A549 (cell line): ENCODE measurements around the gene KLHL29. TPM values are rescaled to one million over a fixed set of nuclear protein-coding genes. Genes with fewer than 3 reads are reported as not detected.

ENCODE experiments used
- ATAC-seq, 2 experiments: fragments of 200-7000 bp in 1 of 2; fragments of >200 bp in 1 of 2; cut with Nextera tagmentation in 1 of 2; cut with Tn5 transposase in 1 of 2; 3 replicates each; pipeline versions ENCODE4 v1.8.0 to v1.9.1; 2018 to 2020; ENCODE audit warnings: mild to moderate bottlenecking in 1 of 2, moderate library complexity in 1 of 2
- CTCF ChIA-PET: fragments of 300-600 bp; sonication (Branson Sonifier 250); formaldehyde crosslinking; extraction: SDS; loops from one replicate; lab custom pipeline; 2021; ENCODE audit warnings: antibody characterized with exemption, inconsistent platforms; lab: Yijun Ruan, JAX
- POLR2A ChIA-PET: fragments of 350-600 bp; formaldehyde crosslinking; extraction: SDS; loops from one replicate; lab custom pipeline; 2021; ENCODE audit warnings: antibody characterized with exemption, inconsistent platforms; lab: Yijun Ruan, JAX
- DNase-seq, 2 experiments: peaks; one replicate each; pipeline versions ENCODE4 v3.0.0 to v3.0.0-alpha.2; 2011 to 2016; ENCODE audit warnings: low read depth in 1 of 2, low spot score in 1 of 2
- FAIRE-seq: peaks from 2 replicates; lab custom pipeline; 2011; peaks lifted over from hg19 to GRCh38; lab: Jason Lieb, UNC
- H3K27ac ChIP-seq, 2 experiments: fragments of >200 bp; sonication (Bioruptor Twin); formaldehyde crosslinking; 3 replicates each; pipeline ENCODE4 v1.5.1; 2016 to 2017
- H3K4me1 ChIP-seq: fragments of >200 bp; sonication (Bioruptor Twin); formaldehyde crosslinking; 3 replicates; pipeline ENCODE4 v1.6.1; 2016
- H3K4me2 ChIP-seq: fragments of >200 bp; sonication (Bioruptor Twin); formaldehyde crosslinking; 3 replicates; pipeline ENCODE4 v1.6.1; 2016
- H3K4me3 ChIP-seq: fragments of >200 bp; sonication (Bioruptor Twin); formaldehyde crosslinking; 3 replicates; pipeline ENCODE4 v1.5.1; 2016
- H3K9me3 ChIP-seq: fragments of >200 bp; sonication (Bioruptor Twin); formaldehyde crosslinking; 3 replicates; pipeline ENCODE4 v1.6.1; 2016
- BHLHE40 ChIP-seq: IDR thresholded peaks from 2 replicates; pipeline ENCODE4 v1.6.1; 2012; ENCODE audit warnings: low read depth, low read length, inconsistent platforms
- CBX8 ChIP-seq: fragments of 200-600 bp; sonication (generic); IDR thresholded peaks from 2 replicates; pipeline ENCODE4 v1.6.1; 2016
- CHD2 ChIP-seq: fragments of 150-350 bp; IDR thresholded peaks from 2 replicates; pipeline ENCODE4 v1.6.1; 2014; ENCODE audit warnings: low read length; ENCODE audit not compliant: partially characterized antibody
- EHMT2 ChIP-seq: fragments of 200-600 bp; sonication (generic); IDR thresholded peaks from 2 replicates; pipeline ENCODE4 v1.6.1; 2016; ENCODE audit warnings: antibody characterized with exemption, low read depth, mild to moderate bottlenecking, moderate library complexity
- ELK1 ChIP-seq: fragments of 150-350 bp; IDR thresholded peaks from 2 replicates; pipeline ENCODE4 v1.6.1; 2014; ENCODE audit warnings: low read depth, mild to moderate bottlenecking, low read length
- FOSB ChIP-seq: fragments of 250-450 bp; sonication (Bioruptor Pico); IDR thresholded peaks from 2 replicates; pipeline ENCODE4 v1.5.0; 2020; ENCODE audit warnings: mild to moderate bottlenecking, moderate library complexity
- FOXS1 ChIP-seq: fragments of 250-450 bp; sonication (Bioruptor Pico); IDR thresholded peaks from 2 replicates; pipeline ENCODE4 v1.5.0; 2020; ENCODE audit warnings: mild to moderate bottlenecking, moderate library complexity
- HMGXB4 ChIP-seq: fragments of 250-450 bp; sonication (Bioruptor Pico); IDR thresholded peaks from 2 replicates; pipeline ENCODE4 v1.5.0; 2021; ENCODE audit warnings: mild to moderate bottlenecking, moderate library complexity, borderline replicate concordance
- HOXA7 ChIP-seq: fragments of 250-450 bp; sonication (Bioruptor Pico); IDR thresholded peaks from 2 replicates; pipeline ENCODE4 v1.5.0; 2020; ENCODE audit warnings: mild to moderate bottlenecking, moderate library complexity
- HOXB13 ChIP-seq: fragments of 250-450 bp; sonication (Bioruptor Pico); IDR thresholded peaks from 2 replicates; pipeline ENCODE4 v1.5.0; 2020; ENCODE audit warnings: low read depth, mild to moderate bottlenecking, moderate library complexity
- JUN ChIP-seq, 2 experiments: fragments of >200 bp; sonication (Bioruptor Twin); formaldehyde crosslinking; IDR thresholded peaks; 2 replicates in 1 of 2; 3 replicates in 1 of 2; pipeline ENCODE4 v1.6.1; 2016 to 2017
- MAFK ChIP-seq: fragments of 450-650 bp; IDR thresholded peaks from 2 replicates; pipeline ENCODE4 v1.6.1; 2014; ENCODE audit not compliant: partially characterized antibody
- MAZ ChIP-seq: fragments of 150-350 bp; IDR thresholded peaks from 2 replicates; pipeline ENCODE4 v1.6.1; 2014; ENCODE audit warnings: antibody characterized with exemption, low read depth, low read length, borderline replicate concordance
- MYC ChIP-seq: IDR thresholded peaks from 2 replicates; pipeline ENCODE4 v1.6.1; 2012; ENCODE audit warnings: mild to moderate bottlenecking, inconsistent platforms, low read length, improper control_type of control experiment, borderline replicate concordance
- NFE2L2 ChIP-seq: fragments of 150-350 bp; conservative IDR thresholded peaks from 2 replicates; pipeline ENCODE4 v1.6.1; 2014; ENCODE audit warnings: low read length
- NPAS2 ChIP-seq: fragments of 250-450 bp; sonication (Bioruptor Pico); IDR thresholded peaks from 2 replicates; pipeline ENCODE4 v1.8.0; 2022; ENCODE audit warnings: mild to moderate bottlenecking, moderate library complexity, borderline replicate concordance
- NR3C1 ChIP-seq: fragments of >200 bp; sonication (Bioruptor Twin); formaldehyde crosslinking; IDR thresholded peaks from 3 replicates; pipeline ENCODE4 v1.6.1; 2017
- PBX3 ChIP-seq: IDR thresholded peaks from 2 replicates; pipeline ENCODE4 v1.6.1; 2012
- POLR2A ChIP-seq: IDR thresholded peaks from 2 replicates; pipeline ENCODE4 v1.6.1; 2012; ENCODE audit warnings: mild to moderate bottlenecking, low read length
- POLR2AphosphoS2 ChIP-seq: conservative IDR thresholded peaks from 2 replicates; pipeline ENCODE4 v1.6.1; 2012; ENCODE audit warnings: low read length, improper control_type of control experiment, inconsistent platforms
- RAD21 ChIP-seq, 2 experiments: fragments of >200 bp in 1 of 2; sonication (Bioruptor Twin) in 1 of 2; formaldehyde crosslinking in 1 of 2; IDR thresholded peaks in 1 of 2; conservative IDR thresholded peaks in 1 of 2; 2 replicates in 1 of 2; 3 replicates in 1 of 2; pipeline ENCODE4 v1.6.1; 2012 to 2018; ENCODE audit warnings: inconsistent platforms in 1 of 2
- RFX5 ChIP-seq: fragments of 450-650 bp; IDR thresholded peaks from 2 replicates; pipeline ENCODE4 v1.7.1; 2014; ENCODE audit warnings: antibody characterized with exemption, mild to moderate bottlenecking, moderate library complexity
- RNF2 ChIP-seq: fragments of 200-600 bp; sonication (generic); IDR thresholded peaks from 2 replicates; pipeline ENCODE4 v1.6.1; 2016; ENCODE audit warnings: low read depth, mild to moderate bottlenecking, antibody characterized with exemption, moderate library complexity, borderline replicate concordance
- TP53 ChIP-seq: fragments of 250-450 bp; sonication (Bioruptor Pico); IDR thresholded peaks from 2 replicates; pipeline ENCODE4 v1.5.0; 2021; ENCODE audit warnings: mild to moderate bottlenecking, moderate library complexity
- ZC3H11A ChIP-seq: fragments of 450-650 bp; IDR thresholded peaks from 2 replicates; pipeline ENCODE4 v1.6.1; 2014; ENCODE audit warnings: antibody characterized with exemption, mild to moderate bottlenecking
- ZFP36 ChIP-seq: fragments of 450-650 bp; IDR thresholded peaks from 2 replicates; pipeline ENCODE4 v1.6.1; 2014; ENCODE audit warnings: borderline replicate concordance; ENCODE audit not compliant: partially characterized antibody
- ZNF302 ChIP-seq: fragments of 250-450 bp; sonication (Bioruptor Pico); IDR thresholded peaks from 2 replicates; pipeline ENCODE4 v1.9.0; 2021; ENCODE audit warnings: inconsistent platforms, mild to moderate bottlenecking, moderate library complexity
- ZSCAN20 ChIP-seq: fragments of 250-450 bp; sonication (Bioruptor Pico); IDR thresholded peaks from 2 replicates; pipeline ENCODE4 v1.8.0; 2022; ENCODE audit warnings: mild to moderate bottlenecking, moderate library complexity
- WGBS: methylation state at CpG from one replicate; pipeline ENCODE4 v1.1.6; 2017; ENCODE audit errors: missing lambda C conversion rate; 5-methylcytosine and 5-hydroxymethylcytosine counted together
- polyA plus RNA-seq, 4 experiments: library from polyadenylated mRNA; depleted of rRNA in 3 of 4; stranded (reverse); fragments of >200 nt; fragmentation: RNase III in 1 of 4; extraction: RNeasy Plus Mini Kit Qiagen cat#74134 plus additional on column Dnase treatment in 1 of 4; gene quantifications; 2 replicates in 3 of 4; 3 replicates in 1 of 4; pipeline ENCODE4 v1.2.3, GENCODE V29; 2011 to 2017
- TF ChIP-seq, protein P1 (sequence below): fragments of >200 bp; sonication (Bioruptor Twin); formaldehyde crosslinking; IDR thresholded peaks from 2 replicates; pipeline ENCODE4 v1.6.1; 2016
- TF ChIP-seq, protein P2 (sequence below): fragments of >200 bp; sonication (Bioruptor Twin); formaldehyde crosslinking; IDR thresholded peaks from 3 replicates; pipeline ENCODE4 v1.5.1; 2016
- TF ChIP-seq, protein P3 (sequence below): IDR thresholded peaks from 2 replicates; pipeline ENCODE4 v1.6.1; 2012; ENCODE audit warnings: low read depth, borderline replicate concordance

KLHL29 gene
- polyA plus RNA-seq, 2 of the 4 experiments (the other 2 are of a cell fraction), result 1.3 to 2.5 TPM

DNA sequence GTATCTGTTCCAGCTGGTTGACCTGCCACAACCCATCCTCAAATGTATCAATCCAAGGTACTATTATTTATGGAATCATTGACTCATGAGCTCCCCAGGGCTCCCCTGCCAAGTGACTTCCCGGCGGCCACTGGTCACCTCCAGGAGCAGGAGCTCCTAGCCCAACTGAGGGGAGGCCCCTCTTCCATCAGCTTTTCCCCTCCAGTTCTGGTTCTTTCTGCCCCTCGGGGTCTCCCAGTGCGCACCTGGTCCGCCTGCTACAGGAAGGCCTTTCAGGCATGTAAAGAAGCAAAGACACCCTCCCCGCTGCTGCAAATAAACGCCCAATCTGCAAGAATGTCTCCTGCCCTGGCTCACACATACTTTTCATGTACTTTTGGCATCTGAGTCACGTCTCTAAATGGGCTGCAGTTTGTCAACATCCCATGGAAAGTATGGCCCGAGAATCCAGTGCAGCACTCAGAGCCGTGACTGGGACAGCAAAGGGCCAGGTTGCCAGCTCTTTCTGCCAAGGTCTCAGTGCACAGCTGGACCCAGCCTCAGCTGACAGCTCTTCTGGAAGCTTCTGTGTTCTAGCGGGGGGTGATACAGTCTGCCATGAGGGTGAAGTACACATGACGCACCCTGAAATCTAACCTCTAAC, 41.4 kb downstream of the KLHL29 start (continued):
- TF ChIP-seq, protein P1, sequence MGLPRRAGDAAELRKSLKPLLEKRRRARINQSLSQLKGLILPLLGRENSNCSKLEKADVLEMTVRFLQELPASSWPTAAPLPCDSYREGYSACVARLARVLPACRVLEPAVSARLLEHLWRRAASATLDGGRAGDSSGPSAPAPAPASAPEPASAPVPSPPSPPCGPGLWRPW, result no peak
- TF ChIP-seq TP53, result no peak
- no peak for TF ChIP-seq POLR2A
- no peak for TF ChIP-seq MAFK
- TF ChIP-seq, protein P2, sequence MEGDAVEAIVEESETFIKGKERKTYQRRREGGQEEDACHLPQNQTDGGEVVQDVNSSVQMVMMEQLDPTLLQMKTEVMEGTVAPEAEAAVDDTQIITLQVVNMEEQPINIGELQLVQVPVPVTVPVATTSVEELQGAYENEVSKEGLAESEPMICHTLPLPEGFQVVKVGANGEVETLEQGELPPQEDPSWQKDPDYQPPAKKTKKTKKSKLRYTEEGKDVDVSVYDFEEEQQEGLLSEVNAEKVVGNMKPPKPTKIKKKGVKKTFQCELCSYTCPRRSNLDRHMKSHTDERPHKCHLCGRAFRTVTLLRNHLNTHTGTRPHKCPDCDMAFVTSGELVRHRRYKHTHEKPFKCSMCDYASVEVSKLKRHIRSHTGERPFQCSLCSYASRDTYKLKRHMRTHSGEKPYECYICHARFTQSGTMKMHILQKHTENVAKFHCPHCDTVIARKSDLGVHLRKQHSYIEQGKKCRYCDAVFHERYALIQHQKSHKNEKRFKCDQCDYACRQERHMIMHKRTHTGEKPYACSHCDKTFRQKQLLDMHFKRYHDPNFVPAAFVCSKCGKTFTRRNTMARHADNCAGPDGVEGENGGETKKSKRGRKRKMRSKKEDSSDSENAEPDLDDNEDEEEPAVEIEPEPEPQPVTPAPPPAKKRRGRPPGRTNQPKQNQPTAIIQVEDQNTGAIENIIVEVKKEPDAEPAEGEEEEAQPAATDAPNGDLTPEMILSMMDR, result no peak
- no peak for TF ChIP-seq NPAS2
- no peak for TF ChIP-seq RFX5
- TF ChIP-seq BHLHE40, result no peak
- no peak for TF ChIP-seq ZFP36
- TF ChIP-seq, all 56 proteins: peak for 0

DNA sequence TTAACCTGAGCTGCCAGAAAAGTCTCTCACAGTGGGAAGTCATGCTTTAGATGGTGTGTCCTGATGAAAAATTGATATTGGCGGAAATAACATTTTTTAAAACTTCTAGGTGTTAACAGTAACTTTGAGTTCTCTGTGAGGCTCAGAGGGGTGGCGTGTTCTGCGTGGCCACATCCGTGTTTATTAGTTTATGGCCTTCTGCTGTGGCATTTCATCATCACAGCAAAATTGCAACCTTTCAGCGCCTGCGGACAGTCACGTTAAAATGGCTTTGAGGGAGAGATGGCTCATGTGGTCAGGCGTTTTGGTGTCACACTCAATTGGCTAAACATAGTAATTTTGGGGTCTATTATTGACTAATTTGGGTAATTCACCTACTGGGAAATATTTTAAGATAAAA, 42.4 kb downstream of the KLHL29 start:
- ATAC-seq (no peak), DNase-seq (no peak), FAIRE-seq (no peak)
- no peaks in the 10 kb centered on the region for H3K9me3 ChIP-seq
- POLR2A ChIA-PET, result no interaction called here
- H3K4me3 ChIP-seq, result no peak overlapping the region
- CTCF ChIA-PET, result interaction anchor here (1.0 kb wide), 1 partner anchor 8 kb away, joined by 3 read pairs; no protein-coding TSS in a partner anchor
- 83% methylated on average over 8 of the region's 8 CpGs for WGBS
- no peak overlapping the region for H3K4me2 ChIP-seq
- no peak overlapping the region for H3K27ac ChIP-seq
- TF ChIP-seq ZC3H11A (no peak), NR3C1 (no peak), MAZ (no peak), HOXA7 (CRISPR knock-in tag) (no peak), RNF2 (no peak), CHD2 (no peak), ZNF302 (no peak), JUN (IDR thresholded peaks at IDR 0.05) (no peak), PBX3 (no peak), RFX5 (no peak), FOSB (CRISPR knock-in tag) (no peak), MYC (no peak), ELK1 (no peak), NPAS2 (no peak), POLR2AphosphoS2 (no peak), ZSCAN20 (no peak)
- H3K4me1 ChIP-seq, result peaks cover 15% of the 10 kb centered on the region; the same call in 2 of the 3 replicates

GRCh38 chr2:23427976-23428375, 43.0 kb downstream of the KLHL29 start:
- Histone ChIP-seq H3K4me2 (no peak overlapping the region), H3K4me1 (peaks cover 15% of the 10 kb centered on the region; the same call in 2 of the 3 replicates), H3K4me3 (no peak overlapping the region), H3K27ac (no peak overlapping the region), H3K9me3 (no peaks in the 10 kb centered on the region)
- POLR2A ChIA-PET, result no interaction called here
- DNase-seq (no peak), ATAC-seq (no peak), FAIRE-seq (no peak)
- CTCF ChIA-PET, result interaction anchor here (1.0 kb wide), 1 partner anchor 24 kb away, joined by 3 read pairs; no protein-coding TSS in a partner anchor
- 78% methylated on average over 12 of the region's 12 CpGs for WGBS
- TF ChIP-seq NPAS2 (no peak), MAZ (no peak), HOXB13 (no peak), EHMT2 (no peak), NFE2L2 (no peak), FOXS1 (CRISPR knock-in tag) (no peak), CBX8 (no peak), RFX5 (no peak), RAD21 (conservative IDR thresholded peaks at IDR 0.05 in 1 of 2, IDR thresholded peaks at IDR 0.05 in 1 of 2) (no peak), HOXA7 (CRISPR knock-in tag) (no peak), HMGXB4 (CRISPR knock-in tag) (no peak)
- TF ChIP-seq, protein P3, sequence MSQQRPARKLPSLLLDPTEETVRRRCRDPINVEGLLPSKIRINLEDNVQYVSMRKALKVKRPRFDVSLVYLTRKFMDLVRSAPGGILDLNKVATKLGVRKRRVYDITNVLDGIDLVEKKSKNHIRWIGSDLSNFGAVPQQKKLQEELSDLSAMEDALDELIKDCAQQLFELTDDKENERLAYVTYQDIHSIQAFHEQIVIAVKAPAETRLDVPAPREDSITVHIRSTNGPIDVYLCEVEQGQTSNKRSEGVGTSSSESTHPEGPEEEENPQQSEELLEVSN, result no peak
